HEK293 (cell line): ENCODE measurements around the gene DCAF6.

Experiments used
- ATF2 ChIP-seq: fragments of 450-650 bp; formaldehyde crosslinking; IDR thresholded peaks from 2 replicates; pipeline ENCODE4 v1.5.1; 2016; ENCODE audit warnings: missing biosample characterization, missing genetic modification characterization, low read depth
- GLI4 ChIP-seq: fragments of 450-650 bp; formaldehyde crosslinking; IDR thresholded peaks from 2 replicates; pipeline ENCODE4 v1.5.1; 2016; ENCODE audit warnings: missing biosample characterization, missing genetic modification characterization
- KLF10 ChIP-seq: fragments of 450-650 bp; IDR thresholded peaks from 2 replicates; pipeline ENCODE4 v1.5.1; 2018; ENCODE audit warnings: missing biosample characterization, mild to moderate bottlenecking, missing genetic modification characterization
- TCF7L2 ChIP-seq: IDR thresholded peaks from 2 replicates; pipeline ENCODE4 v1.6.1; 2011; ENCODE audit warnings: low read depth, mild to moderate bottlenecking, inconsistent platforms, low read length, moderate library complexity, borderline replicate concordance
- ZFP3 ChIP-seq: fragments of 450-650 bp; formaldehyde crosslinking; IDR thresholded peaks from 2 replicates; pipeline ENCODE4 v1.5.1; 2016; ENCODE audit warnings: low read depth, missing biosample characterization, missing genetic modification characterization
- ZNF114 ChIP-seq: fragments of 450-650 bp; formaldehyde crosslinking; IDR thresholded peaks from 2 replicates; pipeline ENCODE4 v1.5.0; 2017; ENCODE audit warnings: missing biosample characterization, missing genetic modification characterization
- ZNF138 ChIP-seq: fragments of 450-650 bp; formaldehyde crosslinking; IDR thresholded peaks from 2 replicates; pipeline ENCODE4 v1.5.1; 2016; ENCODE audit warnings: missing biosample characterization, missing genetic modification characterization, borderline replicate concordance
- ZNF174 ChIP-seq: fragments of 450-650 bp; formaldehyde crosslinking; IDR thresholded peaks from 2 replicates; pipeline ENCODE4 v1.5.0; 2017; ENCODE audit warnings: missing biosample characterization, mild to moderate bottlenecking, missing genetic modification characterization
- ZNF292 ChIP-seq: fragments of 450-650 bp; formaldehyde crosslinking; IDR thresholded peaks from 2 replicates; pipeline ENCODE4 v1.5.1; 2016; ENCODE audit warnings: low read depth, missing biosample characterization, missing genetic modification characterization, borderline replicate concordance
- ZNF416 ChIP-seq: fragments of 450-650 bp; formaldehyde crosslinking; IDR thresholded peaks from 2 replicates; pipeline ENCODE4 v1.5.1; 2016; ENCODE audit warnings: missing biosample characterization, missing genetic modification characterization
- ZNF791 ChIP-seq: fragments of 450-650 bp; formaldehyde crosslinking; IDR thresholded peaks from 2 replicates; pipeline ENCODE4 v1.5.1; 2016; ENCODE audit warnings: missing biosample characterization, missing genetic modification characterization
- ZNF792 ChIP-seq: fragments of 450-650 bp; formaldehyde crosslinking; IDR thresholded peaks from 2 replicates; pipeline ENCODE4 v1.5.1; 2016; ENCODE audit warnings: missing biosample characterization, missing genetic modification characterization
- TF ChIP-seq, protein P1 (sequence below): fragments of 450-650 bp; formaldehyde crosslinking; IDR thresholded peaks from 2 replicates; pipeline ENCODE4 v1.5.1; 2016; ENCODE audit warnings: missing biosample characterization, missing genetic modification characterization

- TF ChIP-seq, protein P1, sequence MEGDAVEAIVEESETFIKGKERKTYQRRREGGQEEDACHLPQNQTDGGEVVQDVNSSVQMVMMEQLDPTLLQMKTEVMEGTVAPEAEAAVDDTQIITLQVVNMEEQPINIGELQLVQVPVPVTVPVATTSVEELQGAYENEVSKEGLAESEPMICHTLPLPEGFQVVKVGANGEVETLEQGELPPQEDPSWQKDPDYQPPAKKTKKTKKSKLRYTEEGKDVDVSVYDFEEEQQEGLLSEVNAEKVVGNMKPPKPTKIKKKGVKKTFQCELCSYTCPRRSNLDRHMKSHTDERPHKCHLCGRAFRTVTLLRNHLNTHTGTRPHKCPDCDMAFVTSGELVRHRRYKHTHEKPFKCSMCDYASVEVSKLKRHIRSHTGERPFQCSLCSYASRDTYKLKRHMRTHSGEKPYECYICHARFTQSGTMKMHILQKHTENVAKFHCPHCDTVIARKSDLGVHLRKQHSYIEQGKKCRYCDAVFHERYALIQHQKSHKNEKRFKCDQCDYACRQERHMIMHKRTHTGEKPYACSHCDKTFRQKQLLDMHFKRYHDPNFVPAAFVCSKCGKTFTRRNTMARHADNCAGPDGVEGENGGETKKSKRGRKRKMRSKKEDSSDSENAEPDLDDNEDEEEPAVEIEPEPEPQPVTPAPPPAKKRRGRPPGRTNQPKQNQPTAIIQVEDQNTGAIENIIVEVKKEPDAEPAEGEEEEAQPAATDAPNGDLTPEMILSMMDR (tag by site-specific recombination) = no peak
- TF ChIP-seq ZFP3 (tag by site-specific recombination) (no peak), ATF2 (tag by site-specific recombination) (no peak), ZNF114 (tag by site-specific recombination) (no peak), ZNF174 (no peak), KLF10 (tag by site-specific recombination) (no peak), TCF7L2 (no peak), ZNF416 (no peak), ZNF292 (tag by site-specific recombination) (no peak), GLI4 (tag by site-specific recombination) (no peak), ZNF138 (no peak), ZNF791 (tag by site-specific recombination) (no peak), ZNF792 (tag by site-specific recombination) (no peak)
Observed at GRCh38 chr1:167913895-167914496, 22.5 kb upstream of the DCAF6 start, which contains the start of gene ADCY10.
